ENCODE results near the gene NUP210.
A peak's percentile ranks its signal among the peaks of the same experiment; 100 is the strongest.

The NUP210 gene

GRCh38 chr3:13358643-13359042, 61.5 kb downstream of the NUP210 start:
- no peaks in the 10 kb centered on the region for H3K36me3 ChIP-seq (replicated peaks)
- no peak for TF ChIP-seq CTCF (IDR thresholded peaks at IDR 0.05; ENCODE audit: low read depth, low read length, missing control alignments)

GRCh38 chr3:13358051-13358450, 62.1 kb downstream of the NUP210 start:
- Histone ChIP-seq H3K27ac (no peak overlapping the region), H3K4me3 (ENCODE audit: low read depth, low read length) (no peak overlapping the region), H3K27me3 (replicated peaks) (no peaks in the 10 kb centered on the region), H3K36me3 (replicated peaks) (no peaks in the 10 kb centered on the region)
- DNase-seq: no peak
- in situ Hi-C loops (cut with HindIII; ENCODE audit: low pct_ligation_motif_present, low sequenced_read_pairs): no loop called here
- no peak for TF ChIP-seq CTCF (IDR thresholded peaks at IDR 0.05; ENCODE audit: low read depth, low read length, missing control alignments)

More at GRCh38 chr3:13358643-13359042, 61.5 kb downstream of the NUP210 start:
- DNase-seq: no peak
- Histone ChIP-seq H3K27ac (no peak overlapping the region), H3K4me3 (ENCODE audit: low read depth, low read length) (no peak overlapping the region), H3K27me3 (replicated peaks) (no peaks in the 10 kb centered on the region)
- in situ Hi-C loops (cut with HindIII; ENCODE audit: low pct_ligation_motif_present, low sequenced_read_pairs): no loop called here

- TF ChIP-seq CTCF (IDR thresholded peaks at IDR 0.05; ENCODE audit: low read depth, low read length, missing control alignments): no peak
- H3K36me3 ChIP-seq (replicated peaks): no peaks in the 10 kb centered on the region
- no peaks in the 10 kb centered on the region for H3K27me3 ChIP-seq (replicated peaks)
- in situ Hi-C loops (cut with HindIII; ENCODE audit: low pct_ligation_motif_present, low sequenced_read_pairs): no loop called here
- H3K27ac ChIP-seq: no peak overlapping the region
- H3K4me3 ChIP-seq (ENCODE audit: low read depth, low read length): no peak overlapping the region
- DNase-seq: no peak
Measured at GRCh38 chr3:13357074-13357473, 63.0 kb downstream of the NUP210 start.

- Histone ChIP-seq H3K27me3 (replicated peaks) (no peaks in the 10 kb centered on the region), H3K36me3 (replicated peaks) (no peaks in the 10 kb centered on the region), H3K27ac (no peak overlapping the region), H3K4me3 (ENCODE audit: low read depth, low read length) (no peak overlapping the region)
- TF ChIP-seq CTCF (IDR thresholded peaks at IDR 0.05; ENCODE audit: low read depth, low read length, missing control alignments): peak; percentile 65
- DNase-seq: peak; percentile 18
- in situ Hi-C loops (cut with HindIII; ENCODE audit: low pct_ligation_motif_present, low sequenced_read_pairs): no loop called here
Measured at GRCh38 chr3:13353936-13354542, 66.1 kb downstream of the NUP210 start.

- no peak overlapping the region for H3K4me3 ChIP-seq (ENCODE audit: low read depth, low read length)
- H3K36me3 ChIP-seq (replicated peaks): no peaks in the 10 kb centered on the region
- in situ Hi-C loops (cut with HindIII; ENCODE audit: low pct_ligation_motif_present, low sequenced_read_pairs): no loop called here
- DNase-seq: no peak
- H3K27ac ChIP-seq: no peak overlapping the region
- H3K27me3 ChIP-seq (replicated peaks): no peaks in the 10 kb centered on the region
- no peak for TF ChIP-seq CTCF (IDR thresholded peaks at IDR 0.05; ENCODE audit: low read depth, low read length, missing control alignments)
Measured at GRCh38 chr3:13353506-13353905, 66.6 kb downstream of the NUP210 start.

GRCh38 chr3:13352621-13353131, 67.4 kb downstream of the NUP210 start:
- no peak overlapping the region for H3K4me3 ChIP-seq (ENCODE audit: low read depth, low read length)
- DNase-seq: peak; percentile 50
- H3K36me3 ChIP-seq (replicated peaks): no peaks in the 10 kb centered on the region
- in situ Hi-C loops (cut with HindIII; ENCODE audit: low pct_ligation_motif_present, low sequenced_read_pairs): no loop called here
- no peak for TF ChIP-seq CTCF (IDR thresholded peaks at IDR 0.05; ENCODE audit: low read depth, low read length, missing control alignments)
- no peaks in the 10 kb centered on the region for H3K27me3 ChIP-seq (replicated peaks)
- no peak overlapping the region for H3K27ac ChIP-seq

All from brain microvascular endothelial cell (primary cell).